CD4-positive, alpha-beta T cell treated with Interleukin-2 at 100 ng/mL for 4 hours (primary cell): ENCODE measurements around the gene TRMU.
"Not testable (repeated sequence)": the region's sequence is repeated elsewhere in the genome, so short reads cannot be mapped to it uniquely, and the experiment has no call there.

Experiments used
- DNase-seq: peaks from one replicate; pipeline ENCODE4 v3.0.0-alpha.2; 2020; ENCODE audit warnings: low spot score

TRMU gene

DNA sequence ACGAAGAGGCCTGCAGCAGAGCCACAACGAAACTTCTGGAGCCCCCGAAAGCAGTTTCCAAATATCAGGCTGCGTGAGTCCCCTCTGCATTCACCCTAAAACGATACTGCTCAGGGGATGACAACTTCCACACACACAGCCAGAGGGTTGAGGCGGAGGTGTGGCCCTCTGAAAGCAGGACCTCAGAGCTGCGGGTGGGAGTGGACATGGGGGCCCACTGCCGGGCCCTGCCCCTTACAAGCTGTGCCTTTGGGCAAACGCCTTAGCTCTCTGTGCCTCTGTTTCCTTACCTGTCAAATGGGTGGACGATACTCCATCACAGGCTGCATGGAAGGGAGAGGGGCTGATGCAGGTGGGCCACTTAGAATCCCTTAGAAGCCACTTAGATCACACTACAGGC lies 53.1 kb downstream of the TRMU start:
- no peak for DNase-seq

DNA sequence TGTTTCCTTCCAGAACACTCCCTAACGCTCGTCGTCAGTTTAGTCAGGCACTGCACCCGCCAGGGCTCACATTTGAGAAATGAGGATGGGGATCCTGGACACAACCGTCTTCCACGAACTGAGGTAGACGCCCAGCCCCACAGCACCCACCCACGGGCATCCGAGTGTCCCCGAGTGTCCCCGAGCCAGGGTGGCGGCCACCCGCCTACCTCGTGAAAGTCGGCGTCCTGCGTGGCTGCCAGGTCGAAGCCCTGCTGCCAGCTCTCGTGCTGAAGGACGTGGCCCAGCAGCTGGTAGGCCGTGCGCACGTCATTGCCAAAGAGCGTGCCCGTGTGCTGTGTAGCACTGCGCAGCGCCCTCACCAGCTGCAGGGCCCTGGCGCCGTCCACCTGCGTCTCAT lies 53.6 kb downstream of the TRMU start:
- DNase-seq: no peak

DNA sequence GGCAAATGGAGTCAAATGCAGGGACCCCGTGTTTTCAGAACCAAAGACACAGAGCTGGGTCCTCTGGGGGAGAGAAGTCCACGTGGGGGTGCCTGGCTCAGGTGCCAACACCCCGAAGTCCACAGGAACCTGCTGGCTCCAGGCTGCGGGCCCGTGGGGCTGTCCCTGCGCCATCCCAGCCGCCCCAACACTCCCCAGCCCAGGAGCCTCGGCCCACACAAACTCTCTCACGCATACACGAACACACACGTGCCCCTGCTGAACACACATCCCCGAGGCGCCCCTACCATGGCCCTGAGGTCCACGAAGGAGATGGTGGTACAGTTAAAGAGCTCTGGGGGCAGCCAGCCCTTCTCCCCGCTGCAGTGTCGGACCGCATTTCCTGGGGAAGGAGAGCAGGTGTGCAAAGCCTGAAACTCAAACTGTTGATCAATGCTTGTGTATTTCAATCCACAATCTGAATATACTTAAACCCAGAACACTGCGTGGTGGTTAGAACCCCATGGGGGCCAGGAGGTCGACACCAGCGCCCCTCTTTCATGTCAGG lies 54.7 kb downstream of the TRMU start:
- no peak for DNase-seq

DNA sequence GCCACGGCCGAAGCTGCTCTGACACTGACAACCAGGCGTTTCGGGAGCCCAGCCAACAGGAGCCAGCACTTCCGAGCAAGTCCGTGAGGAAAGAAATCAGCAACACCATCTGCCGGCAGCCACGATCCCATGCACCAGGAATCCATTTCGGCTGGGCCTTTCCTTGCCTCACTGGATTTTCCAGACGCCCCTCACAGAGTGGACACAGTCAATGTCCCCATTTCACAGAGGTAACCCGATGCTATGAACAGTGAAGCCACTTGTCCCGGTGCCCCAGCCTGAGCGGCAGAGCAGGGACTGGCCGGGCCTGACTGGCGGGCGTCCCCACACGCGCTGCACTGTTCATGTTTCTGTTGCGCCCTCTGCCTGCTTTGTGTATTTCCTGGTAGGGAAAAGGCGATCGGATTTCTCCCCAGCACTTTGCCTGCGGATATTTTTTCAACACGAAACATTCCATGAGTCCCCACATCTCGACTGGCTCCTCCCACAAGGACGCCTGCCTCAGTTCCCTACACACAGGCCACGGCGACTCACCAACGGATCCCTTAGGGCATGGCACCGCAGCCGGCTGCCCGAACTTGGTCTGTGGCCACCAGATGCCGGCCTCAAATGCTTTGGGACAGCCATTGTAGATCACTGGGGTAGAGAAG lies 55.3 kb downstream of the TRMU start:
- no peak for DNase-seq

DNA sequence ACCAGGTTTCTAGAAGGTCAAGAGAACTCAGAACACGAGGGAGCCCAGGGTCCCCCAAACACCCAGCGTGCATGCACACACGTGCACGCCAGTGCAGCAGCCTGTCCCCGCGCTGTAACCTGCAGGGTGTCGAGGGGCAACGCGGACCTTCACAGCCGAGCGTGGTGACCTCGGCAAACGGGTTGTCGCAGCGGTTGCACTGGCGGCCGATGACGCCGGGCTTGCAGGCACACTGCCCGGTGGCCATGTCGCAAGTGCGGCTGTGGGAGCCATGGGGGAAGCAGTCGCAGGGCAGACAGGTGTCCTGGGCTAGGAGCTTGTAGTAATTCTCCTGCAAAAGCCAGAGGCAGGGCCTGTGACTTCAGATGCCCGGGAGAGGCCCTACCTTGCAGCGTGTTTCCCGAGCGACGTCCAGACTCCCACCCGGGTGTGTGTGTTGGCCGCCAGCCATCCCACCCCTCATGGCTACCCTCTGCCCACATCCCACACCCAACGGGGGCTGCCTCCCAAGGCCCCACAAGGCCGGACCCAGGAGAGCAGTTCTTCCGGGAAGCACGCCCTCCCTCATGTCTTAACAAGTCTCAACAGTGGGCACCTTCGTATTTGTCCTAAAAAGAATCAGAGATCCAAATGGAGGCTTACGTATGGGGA lies 56.1 kb downstream of the TRMU start:
- DNase-seq: no peak

DNA sequence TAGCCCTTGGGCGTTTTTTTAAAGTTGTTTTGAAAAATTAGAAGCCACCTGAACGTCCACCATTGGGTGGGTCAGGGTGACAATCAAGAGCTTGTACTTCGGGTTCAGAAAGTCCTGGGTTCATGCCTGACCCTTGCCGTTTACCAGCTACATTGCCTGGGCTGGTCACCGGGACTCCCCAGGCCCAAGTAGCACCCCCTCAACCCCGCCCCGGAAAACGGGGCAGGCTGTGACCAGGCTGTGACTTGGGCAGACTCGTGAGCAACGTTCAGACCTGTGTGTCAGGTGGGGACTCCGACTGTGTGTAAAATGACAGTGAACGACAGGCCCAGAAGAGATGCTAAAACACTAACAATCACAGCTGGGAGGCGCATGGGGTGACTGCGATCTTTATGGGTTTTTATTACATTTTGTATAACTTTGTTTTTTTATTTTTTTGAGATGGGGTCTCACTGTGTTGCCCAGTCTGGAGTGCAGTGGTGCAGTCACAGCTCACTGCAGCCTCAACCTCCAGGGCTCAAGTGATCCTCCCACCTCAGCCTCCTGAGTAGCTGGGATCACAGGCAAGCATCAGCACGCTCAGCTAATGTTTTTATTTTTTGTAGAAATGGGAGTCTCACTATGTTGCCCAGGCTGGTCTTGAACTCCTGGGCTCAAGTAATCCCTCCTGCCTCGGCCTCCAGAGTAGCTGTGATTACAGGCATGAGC lies 56.8 kb downstream of the TRMU start:
- no peak for DNase-seq

DNA sequence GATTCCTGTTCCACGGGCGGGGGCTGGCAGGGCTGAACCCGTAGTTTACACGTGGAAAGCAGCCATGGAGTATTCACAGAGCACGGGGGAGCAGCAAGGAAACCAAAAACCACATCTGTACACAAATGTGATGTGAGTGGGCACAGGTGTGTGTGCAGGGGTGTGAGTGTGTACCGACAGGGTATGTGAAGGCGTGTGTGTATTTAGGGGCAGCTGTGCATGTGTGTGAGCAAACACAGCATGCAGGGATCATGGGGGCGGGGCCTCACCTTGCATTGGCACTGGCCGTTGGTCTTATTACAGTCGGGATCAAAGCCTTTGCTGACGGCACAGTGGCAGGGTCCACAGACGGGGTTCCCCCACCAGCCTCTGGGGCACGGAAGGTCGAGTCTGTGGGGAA lies 58.4 kb downstream of the TRMU start:
- DNase-seq: no peak

DNA sequence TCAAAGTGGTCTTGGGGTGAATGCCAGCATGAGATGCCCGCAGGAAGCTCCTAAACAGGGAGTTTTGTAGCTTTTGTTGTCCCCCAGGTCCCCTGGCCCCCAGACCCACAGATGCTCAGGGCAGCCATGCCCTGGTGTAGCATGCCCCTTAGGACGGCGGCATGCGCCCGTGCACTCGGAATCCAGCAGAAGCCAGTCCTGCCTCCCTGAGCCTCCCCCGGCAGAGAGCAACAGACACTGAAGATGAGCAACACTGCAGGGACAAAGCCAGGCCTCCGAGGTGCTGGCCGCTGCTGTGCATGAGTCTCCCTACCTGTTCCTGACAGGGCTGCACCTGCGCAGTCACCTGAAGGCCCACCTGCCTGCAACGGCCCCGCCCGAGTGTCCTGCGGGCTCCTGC lies 59.1 kb downstream of the TRMU start:
- no peak for DNase-seq

DNA sequence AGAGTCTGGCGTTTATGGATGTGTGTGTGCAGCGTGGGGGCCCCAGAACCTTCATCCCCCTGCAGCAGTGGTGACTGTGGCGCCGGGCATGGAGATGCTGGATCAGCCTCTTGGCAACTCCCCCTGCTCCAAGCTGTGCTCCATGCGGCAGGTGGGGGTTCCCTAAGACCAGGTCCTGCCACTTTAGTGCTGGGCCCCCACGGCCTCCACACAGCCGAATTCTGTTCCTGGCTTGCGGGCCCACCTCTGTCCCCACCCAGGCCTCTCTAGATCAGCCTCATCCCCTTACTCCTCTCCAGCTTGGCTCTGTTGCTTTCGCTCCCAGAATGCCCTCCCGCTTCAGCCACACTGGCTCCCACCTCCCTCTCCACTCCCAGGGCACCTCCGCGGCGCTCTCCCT lies 59.6 kb downstream of the TRMU start:
- no peak for DNase-seq

DNA sequence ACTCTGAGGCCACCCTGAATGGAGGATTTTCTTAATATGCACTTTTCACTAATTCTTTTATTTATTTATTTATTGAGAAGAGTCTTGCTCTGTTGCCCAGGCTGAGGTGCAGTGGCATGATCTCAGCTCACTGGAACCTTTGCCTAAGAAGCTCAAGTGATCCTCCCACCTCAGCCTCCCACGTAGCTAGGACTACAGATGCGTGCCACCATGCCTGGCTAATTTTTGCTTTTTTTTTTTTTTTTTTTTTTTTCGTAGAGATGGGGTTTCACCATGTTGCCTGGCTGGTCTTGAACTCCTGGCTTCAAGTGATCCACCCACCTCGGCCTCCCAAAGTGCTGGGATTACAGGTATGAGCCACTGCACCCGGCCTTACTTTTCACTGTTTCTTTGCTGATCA lies 61.5 kb downstream of the TRMU start:
- not testable (repeated sequence) for DNase-seq

DNA sequence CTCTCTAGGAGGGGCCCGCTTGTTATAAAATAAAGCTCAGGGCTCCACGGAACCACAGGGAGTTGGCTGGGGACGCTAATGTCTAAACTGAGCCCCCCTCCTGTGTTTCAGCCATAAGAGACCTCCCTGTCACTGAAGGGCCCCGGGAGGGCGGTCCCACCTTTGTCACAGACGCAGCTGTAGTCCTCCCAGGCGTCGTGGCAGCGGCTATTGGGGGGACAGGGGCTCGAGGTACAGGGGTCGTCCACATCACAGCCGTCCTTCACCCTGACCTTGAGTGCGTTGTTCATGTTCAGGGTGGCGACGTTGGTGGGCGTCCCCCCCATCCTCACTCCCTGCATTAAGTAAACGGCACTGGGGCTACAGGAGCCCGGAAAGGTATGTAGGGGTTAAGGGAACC lies 62.0 kb downstream of the TRMU start:
- DNase-seq: no peak

DNA sequence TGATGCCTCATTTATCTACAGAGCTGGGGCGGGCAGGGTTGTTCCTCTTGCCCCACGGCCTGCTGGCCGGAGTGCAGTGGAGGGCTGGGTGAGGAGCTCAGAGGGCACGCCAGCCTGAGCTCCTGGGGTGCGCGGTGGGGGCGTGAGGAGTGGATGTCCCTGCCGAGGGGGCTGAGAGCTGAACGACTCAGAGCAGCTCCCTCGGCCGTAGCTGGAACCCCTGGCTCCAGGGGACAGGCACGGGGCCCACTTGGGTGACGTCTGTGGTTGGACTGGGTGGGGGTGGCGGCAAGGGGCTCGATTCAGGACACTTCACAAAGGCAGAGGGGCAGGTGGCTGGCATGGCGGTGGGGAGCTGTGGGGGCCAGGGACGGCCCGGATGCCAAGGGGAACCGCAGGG lies 62.4 kb downstream of the TRMU start:
- no peak for DNase-seq

DNA sequence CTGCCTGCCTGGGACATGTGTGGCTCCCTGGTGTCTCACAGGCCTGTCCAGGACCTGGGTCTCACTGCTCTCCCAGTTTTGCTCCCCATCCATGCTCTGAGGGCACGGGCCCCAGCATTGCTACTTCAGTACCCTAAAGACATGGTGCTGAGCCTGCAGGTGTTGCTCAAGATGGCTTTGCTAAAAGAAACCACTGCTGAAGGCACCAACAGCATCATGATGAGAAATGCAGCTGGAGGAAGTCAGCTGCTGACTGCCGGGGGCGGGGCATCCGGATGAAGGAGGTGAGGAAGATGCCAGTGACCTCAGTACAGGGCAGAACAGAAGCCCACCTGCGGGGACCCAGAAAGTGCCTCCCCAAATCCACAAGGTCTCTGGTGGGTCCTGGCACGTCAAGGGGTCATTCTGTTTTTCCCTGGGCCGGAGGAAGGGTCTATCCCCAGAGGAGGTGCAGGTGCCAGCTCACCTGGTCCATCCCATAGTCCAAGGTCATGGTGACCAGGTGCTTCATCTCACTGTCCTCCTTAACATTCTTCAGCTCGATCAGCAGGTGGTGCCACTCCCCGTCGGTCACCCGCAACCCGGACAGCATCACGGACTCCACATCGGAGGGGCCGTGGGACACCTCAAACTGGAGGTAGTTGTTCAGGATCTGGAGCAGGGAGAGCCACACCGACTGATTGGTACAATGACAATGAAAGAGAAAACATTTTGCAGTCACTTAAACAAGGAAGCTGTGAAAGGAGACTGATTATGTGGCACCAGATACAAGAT lies 63.9 kb downstream of the TRMU start:
- no peak for DNase-seq

DNA sequence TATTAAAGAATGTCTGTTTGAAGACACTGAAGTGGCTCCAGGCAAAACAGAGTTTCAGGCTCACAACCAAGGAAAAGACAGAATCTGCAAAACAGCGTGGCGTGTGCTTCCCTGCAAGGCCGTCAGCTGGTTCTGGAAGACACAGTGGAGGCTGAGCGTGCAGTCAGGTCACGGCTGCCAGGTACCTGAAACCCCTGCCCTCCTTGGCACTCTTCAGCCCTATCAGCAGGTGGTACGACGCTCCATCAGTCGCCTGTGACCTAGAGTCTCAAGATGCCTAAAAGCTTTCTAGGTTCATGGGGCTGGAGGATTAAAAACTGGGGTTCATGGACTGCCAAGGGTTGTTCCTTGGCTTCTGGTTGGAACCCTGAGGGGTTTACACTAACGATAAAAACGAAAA lies 65.9 kb downstream of the TRMU start:
- DNase-seq: no peak

DNA sequence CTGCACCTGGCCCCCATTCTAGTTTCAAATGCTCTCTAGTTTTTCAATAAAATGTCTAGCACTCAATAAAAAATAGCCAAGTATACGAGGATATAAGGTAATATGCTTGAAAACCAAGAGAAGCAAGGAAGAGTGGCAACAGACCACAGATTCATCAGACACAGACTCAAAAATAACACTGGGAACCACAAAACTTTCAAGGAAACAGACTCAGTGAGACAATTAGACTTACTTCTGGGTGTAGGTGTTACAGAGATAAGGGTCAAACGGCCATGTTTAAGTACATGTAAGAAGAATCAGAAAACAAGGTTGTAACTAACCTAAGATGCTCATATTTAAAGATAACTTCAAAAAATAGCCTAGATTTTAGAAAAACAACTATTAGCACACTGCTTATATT lies 67.0 kb downstream of the TRMU start:
- DNase-seq: no peak

DNA sequence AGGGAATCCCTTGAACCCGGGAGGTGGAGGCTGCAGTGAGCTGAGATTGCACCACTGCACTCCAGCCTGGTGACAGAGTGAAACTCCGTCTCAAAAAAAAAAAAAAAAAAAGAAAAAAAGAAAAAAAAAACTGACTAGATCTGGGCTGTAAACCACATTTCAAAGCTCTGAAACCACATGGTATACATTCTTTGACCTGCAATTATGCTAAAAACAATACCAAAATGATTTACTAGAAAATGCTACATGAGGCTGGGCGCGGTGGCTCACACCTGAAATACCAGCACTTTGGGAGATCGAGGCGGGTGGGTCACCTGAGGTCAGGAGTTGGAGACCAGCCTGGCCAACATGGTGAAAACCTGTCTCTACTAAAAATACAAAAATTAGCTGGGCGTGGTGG lies 68.4 kb downstream of the TRMU start:
- DNase-seq: peak; percentile 11

DNA sequence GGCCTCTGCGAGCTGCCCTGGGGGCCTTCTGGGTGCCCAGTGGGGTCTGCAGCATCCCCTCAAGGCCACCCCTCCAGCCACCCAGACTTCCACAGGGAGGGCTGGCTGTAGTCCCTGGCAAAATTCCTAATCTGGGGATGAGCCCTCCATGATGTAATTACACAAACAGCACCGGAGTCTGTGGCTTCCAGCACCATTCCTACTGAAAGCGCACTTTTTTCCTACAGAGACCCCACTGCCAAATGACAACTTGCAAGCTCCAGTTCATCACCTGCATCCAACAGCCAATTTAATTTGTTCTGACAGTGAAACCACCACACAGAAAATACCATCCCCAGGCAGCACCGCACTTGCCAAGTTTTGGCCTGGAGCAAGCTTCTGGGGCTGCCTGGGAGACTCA lies 70.4 kb downstream of the TRMU start:
- no peak for DNase-seq

DNA sequence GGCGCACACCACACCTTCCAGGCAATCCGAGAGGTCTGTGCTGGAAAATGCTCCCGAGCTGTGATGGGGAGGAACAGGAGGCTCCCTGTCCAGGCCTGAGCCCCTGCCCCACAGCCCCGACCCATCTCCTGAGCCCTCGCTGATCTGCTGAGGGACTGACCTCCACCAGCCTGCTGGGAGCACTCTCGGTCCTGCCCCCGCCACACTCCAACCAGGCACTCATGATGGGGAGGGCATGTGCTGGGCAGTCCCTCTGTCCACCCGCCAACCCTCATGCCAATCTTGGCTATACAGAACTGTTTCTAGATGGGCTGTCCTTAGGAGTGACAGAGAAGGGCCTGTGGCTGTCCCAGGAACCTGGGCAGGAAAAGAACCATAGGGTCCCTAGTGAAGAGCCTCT lies 70.8 kb downstream of the TRMU start:
- no peak for DNase-seq

DNA sequence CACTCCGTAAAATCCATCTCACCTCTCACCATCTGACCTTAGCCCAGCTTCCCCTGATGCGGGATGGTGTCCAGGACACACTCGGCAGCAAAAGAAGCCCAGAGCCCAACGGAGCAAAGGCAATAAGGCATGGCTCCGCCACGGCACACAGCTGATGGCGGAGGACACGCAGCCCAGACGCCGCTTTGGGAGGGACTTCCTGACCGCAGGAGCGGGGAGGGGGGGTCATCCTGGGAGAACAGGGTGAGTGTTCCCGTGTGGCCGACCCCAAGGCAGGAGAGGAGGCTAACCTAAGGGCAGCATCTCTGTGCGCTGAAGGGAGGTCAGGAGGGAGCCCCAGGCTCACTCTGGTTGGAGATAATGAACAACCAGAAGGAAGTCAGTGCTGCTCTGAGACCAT lies 71.3 kb downstream of the TRMU start:
- no peak for DNase-seq
